GM13976 (cell line): ENCODE results near the gene CNIH3.

Source experiments
- DNase-seq: peaks from one replicate; pipeline ENCODE4 v3.0.0; 2012; ENCODE audit warnings: low spot score
- CTCF ChIP-seq: IDR thresholded peaks from 2 replicates; pipeline ENCODE4 v1.5.1; 2012; ENCODE audit warnings: borderline replicate concordance, mild to moderate bottlenecking; ENCODE audit not compliant: insufficient read depth; ENCODE audit errors: extremely low read depth, missing control alignments, control extremely low read depth
- in situ Hi-C: fragments of 300-500 bp; cut with MboI; formaldehyde crosslinking; loops from one replicate; pipeline ENCODE4 v1.12.0; 2022; ENCODE audit warnings: low sequenced_read_pairs, mixed read lengths, inconsistent platforms; ENCODE audit not compliant: unreplicated experiment

Gene CNIH3

GRCh38 chr1:224749916-224750315 lies 133.8 kb downstream of the CNIH3 start:
- no peak for TF ChIP-seq CTCF
- in situ Hi-C loops, result no loop called here
- DNase-seq, result no peak

- no peak for TF ChIP-seq CTCF
- in situ Hi-C loops, result no loop called here
- no peak for DNase-seq
Measured at GRCh38 chr1:224751624-224752311, 135.7 kb downstream of the CNIH3 start.

GRCh38 chr1:224753491-224753890 lies 137.4 kb downstream of the CNIH3 start:
- no peak for TF ChIP-seq CTCF
- DNase-seq, result no peak
- in situ Hi-C loops, result no loop called here

GRCh38 chr1:224755586-224755985 lies 139.5 kb downstream of the CNIH3 start:
- in situ Hi-C loops, result no loop called here
- DNase-seq, result no peak

GRCh38 chr1:224757508-224757907 lies 141.4 kb downstream of the CNIH3 start:
- in situ Hi-C loops, result no loop called here
- no peak for DNase-seq
- TF ChIP-seq CTCF, result no peak

More at GRCh38 chr1:224755586-224755985, 139.5 kb downstream of the CNIH3 start:
- TF ChIP-seq CTCF, result no peak

GRCh38 chr1:224759135-224759534 lies 143.0 kb downstream of the CNIH3 start:
- no peak for DNase-seq
- in situ Hi-C loops, result no loop called here
- TF ChIP-seq CTCF, result no peak
